Endothelial cell (in vitro differentiated cells): ENCODE data around the gene CAP2. TPM values are rescaled to one million over a fixed set of nuclear protein-coding genes. Genes with fewer than 3 reads are reported as not detected.
A peak's percentile ranks its signal among the peaks of the same experiment; 100 is the strongest.

Source experiments
- DNase-seq: peaks from one replicate; pipeline ENCODE4 v3.0.0; 2021; ENCODE audit warnings: low spot score
- H3K27ac Mint-ChIP-seq: one replicate; pipeline ENCODE4 v1.8.0; 2021; ENCODE audit warnings: mixed read lengths, inconsistent platforms; ENCODE audit not compliant: unreplicated experiment
- H3K27me3 Mint-ChIP-seq: one replicate; pipeline ENCODE4 v1.8.0; 2021; ENCODE audit warnings: mild to moderate bottlenecking, moderate library complexity, mixed read lengths, inconsistent platforms; ENCODE audit not compliant: unreplicated experiment
- H3K36me3 Mint-ChIP-seq: one replicate; pipeline ENCODE4 v1.8.0; 2021; ENCODE audit warnings: mild to moderate bottlenecking, low read depth, mixed read lengths, inconsistent platforms; ENCODE audit not compliant: unreplicated experiment
- H3K4me1 Mint-ChIP-seq: one replicate; pipeline ENCODE4 v1.8.0; 2021; ENCODE audit warnings: mild to moderate bottlenecking, mixed read lengths, inconsistent platforms; ENCODE audit not compliant: unreplicated experiment
- H3K4me3 Mint-ChIP-seq: one replicate; pipeline ENCODE4 v1.8.0; 2021; ENCODE audit warnings: mild to moderate bottlenecking, mixed read lengths, inconsistent platforms; ENCODE audit not compliant: unreplicated experiment
- H3K9me3 Mint-ChIP-seq: one replicate; pipeline ENCODE4 v1.8.0; 2021; ENCODE audit warnings: mixed read lengths, inconsistent platforms; ENCODE audit not compliant: unreplicated experiment
- total RNA-seq: library from RNA; stranded (reverse); fragmentation: NEBNext Ultra II Directional; extraction: Animal tissue kit (Norgen Biotek cat#: 25700); gene quantifications from one replicate; pipeline ENCODE4 v1.2.1, GENCODE V29; 2021; ENCODE audit not compliant: unreplicated experiment
- TF ChIP-seq, protein P1 (sequence below): fragments of 200-600 bp; sonication (generic); IDR thresholded peaks from one replicate; pipeline ENCODE4 v1.5.0; 2021; ENCODE audit warnings: antibody characterized with exemption; ENCODE audit not compliant: unreplicated experiment

The CAP2 gene
- total RNA-seq, 1 donor from 2014 or later = 4.4 TPM

DNA sequence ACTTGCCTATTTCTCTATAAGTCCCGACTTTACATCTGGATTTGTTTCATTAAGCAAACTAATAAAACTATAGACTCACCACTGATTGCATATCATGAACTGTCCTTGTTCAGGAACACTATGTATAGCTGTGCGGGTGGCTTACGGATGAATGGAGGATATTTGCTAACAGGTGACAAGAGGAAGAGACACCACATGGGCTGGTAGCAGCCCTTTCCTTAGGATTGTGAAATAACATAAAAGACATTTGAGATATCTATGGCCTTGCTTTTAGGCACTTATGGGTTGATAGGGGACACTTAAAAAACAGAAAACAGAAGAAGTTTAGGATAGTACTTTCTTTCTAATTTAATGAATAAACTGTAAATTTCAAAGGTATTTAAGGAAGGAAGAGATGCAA is 5.0 kb upstream of the CAP2 start:
- H3K27ac Mint-ChIP-seq = no peak overlapping the region
- TF ChIP-seq, protein P1, sequence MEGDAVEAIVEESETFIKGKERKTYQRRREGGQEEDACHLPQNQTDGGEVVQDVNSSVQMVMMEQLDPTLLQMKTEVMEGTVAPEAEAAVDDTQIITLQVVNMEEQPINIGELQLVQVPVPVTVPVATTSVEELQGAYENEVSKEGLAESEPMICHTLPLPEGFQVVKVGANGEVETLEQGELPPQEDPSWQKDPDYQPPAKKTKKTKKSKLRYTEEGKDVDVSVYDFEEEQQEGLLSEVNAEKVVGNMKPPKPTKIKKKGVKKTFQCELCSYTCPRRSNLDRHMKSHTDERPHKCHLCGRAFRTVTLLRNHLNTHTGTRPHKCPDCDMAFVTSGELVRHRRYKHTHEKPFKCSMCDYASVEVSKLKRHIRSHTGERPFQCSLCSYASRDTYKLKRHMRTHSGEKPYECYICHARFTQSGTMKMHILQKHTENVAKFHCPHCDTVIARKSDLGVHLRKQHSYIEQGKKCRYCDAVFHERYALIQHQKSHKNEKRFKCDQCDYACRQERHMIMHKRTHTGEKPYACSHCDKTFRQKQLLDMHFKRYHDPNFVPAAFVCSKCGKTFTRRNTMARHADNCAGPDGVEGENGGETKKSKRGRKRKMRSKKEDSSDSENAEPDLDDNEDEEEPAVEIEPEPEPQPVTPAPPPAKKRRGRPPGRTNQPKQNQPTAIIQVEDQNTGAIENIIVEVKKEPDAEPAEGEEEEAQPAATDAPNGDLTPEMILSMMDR = no peak
- no peaks in the 10 kb centered on the region for H3K9me3 Mint-ChIP-seq
- H3K27me3 Mint-ChIP-seq = peaks cover 7% of the 10 kb centered on the region
- H3K36me3 Mint-ChIP-seq = no peaks in the 10 kb centered on the region
- H3K4me1 Mint-ChIP-seq = peaks cover 7% of the 10 kb centered on the region
- H3K4me3 Mint-ChIP-seq = no peak overlapping the region
- DNase-seq = no peak

DNA sequence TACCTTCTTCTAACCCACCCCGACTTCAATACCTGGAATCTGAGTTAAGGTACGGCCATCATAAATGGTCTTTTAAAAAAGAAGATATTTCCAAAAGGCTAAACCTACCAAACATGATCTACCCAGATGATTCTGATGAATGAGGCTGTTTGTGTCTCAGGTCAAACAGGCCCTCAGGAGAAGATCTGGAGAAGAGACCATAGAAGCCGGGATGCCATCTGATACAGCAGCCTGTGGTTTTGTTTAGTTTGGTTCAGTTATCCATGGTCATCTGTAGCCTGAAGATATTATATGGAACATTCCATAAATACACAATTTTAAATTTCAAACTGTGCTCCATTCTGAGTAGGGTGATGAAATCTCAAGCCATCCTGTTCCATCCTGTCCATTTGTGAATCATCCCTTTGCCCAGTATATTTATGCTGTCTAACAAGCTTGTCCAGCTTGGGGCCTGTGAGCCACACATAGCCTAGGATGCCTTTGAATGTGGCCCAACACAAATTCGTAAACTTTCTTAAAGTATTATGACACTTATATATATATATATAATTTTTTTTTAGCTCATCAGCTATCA is 4.0 kb upstream of the CAP2 start:
- Mint-ChIP-seq H3K36me3 (no peaks in the 10 kb centered on the region), H3K27ac (no peak overlapping the region), H3K27me3 (peaks cover 5% of the 10 kb centered on the region), H3K4me3 (no peak overlapping the region), H3K9me3 (no peaks in the 10 kb centered on the region), H3K4me1 (peaks cover 5% of the 10 kb centered on the region)
- no peak for DNase-seq
- TF ChIP-seq, protein P1 = no peak

DNA sequence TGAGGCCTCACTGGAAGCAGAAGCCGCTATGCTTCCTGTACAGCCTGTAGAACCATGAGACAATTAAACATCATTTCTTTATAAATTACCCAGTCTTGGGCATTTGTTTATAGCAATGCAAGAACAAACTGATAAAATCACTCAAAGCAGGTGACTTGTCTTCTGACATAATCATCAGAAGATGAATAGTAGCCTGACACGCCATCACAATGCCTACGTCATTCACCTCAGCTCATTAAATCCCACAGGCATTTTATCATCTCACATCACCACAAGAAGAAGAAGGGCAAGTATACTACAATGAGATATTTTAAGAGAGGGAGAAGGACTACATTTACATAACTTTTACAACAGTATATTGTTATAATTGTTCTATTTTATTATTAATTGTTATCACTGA is 3.1 kb upstream of the CAP2 start:
- TF ChIP-seq, protein P1 = no peak
- Mint-ChIP-seq H3K36me3 (no peaks in the 10 kb centered on the region), H3K27ac (no peak overlapping the region), H3K27me3 (peaks cover 5% of the 10 kb centered on the region), H3K9me3 (no peaks in the 10 kb centered on the region), H3K4me1 (peaks cover 4% of the 10 kb centered on the region), H3K4me3 (no peak overlapping the region)
- DNase-seq = no peak

DNA sequence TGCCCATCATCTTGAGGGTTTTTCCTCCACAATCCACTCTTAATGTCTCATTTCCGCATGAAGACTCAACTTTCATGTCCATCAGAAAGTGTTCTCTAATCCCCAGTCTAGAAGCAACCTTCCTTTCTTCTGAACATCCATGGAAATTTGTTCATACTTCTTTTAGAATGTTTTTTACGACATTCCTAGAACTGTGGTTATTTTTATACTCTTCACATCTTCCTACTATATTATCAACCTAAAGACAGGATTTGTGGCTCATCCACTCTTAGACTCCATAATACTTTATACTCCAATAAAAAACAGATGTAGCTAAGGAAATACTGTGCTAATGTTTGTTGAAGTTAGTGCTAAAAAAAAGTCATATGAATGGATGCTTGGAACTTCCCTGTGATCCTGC is 1.4 kb upstream of the CAP2 start:
- Mint-ChIP-seq H3K4me3 (no peak overlapping the region), H3K36me3 (no peaks in the 10 kb centered on the region), H3K27ac (no peak overlapping the region), H3K27me3 (peaks cover 4% of the 10 kb centered on the region), H3K9me3 (no peaks in the 10 kb centered on the region), H3K4me1 (no peaks in the 10 kb centered on the region)
- TF ChIP-seq, protein P1 = no peak
- DNase-seq = no peak

DNA sequence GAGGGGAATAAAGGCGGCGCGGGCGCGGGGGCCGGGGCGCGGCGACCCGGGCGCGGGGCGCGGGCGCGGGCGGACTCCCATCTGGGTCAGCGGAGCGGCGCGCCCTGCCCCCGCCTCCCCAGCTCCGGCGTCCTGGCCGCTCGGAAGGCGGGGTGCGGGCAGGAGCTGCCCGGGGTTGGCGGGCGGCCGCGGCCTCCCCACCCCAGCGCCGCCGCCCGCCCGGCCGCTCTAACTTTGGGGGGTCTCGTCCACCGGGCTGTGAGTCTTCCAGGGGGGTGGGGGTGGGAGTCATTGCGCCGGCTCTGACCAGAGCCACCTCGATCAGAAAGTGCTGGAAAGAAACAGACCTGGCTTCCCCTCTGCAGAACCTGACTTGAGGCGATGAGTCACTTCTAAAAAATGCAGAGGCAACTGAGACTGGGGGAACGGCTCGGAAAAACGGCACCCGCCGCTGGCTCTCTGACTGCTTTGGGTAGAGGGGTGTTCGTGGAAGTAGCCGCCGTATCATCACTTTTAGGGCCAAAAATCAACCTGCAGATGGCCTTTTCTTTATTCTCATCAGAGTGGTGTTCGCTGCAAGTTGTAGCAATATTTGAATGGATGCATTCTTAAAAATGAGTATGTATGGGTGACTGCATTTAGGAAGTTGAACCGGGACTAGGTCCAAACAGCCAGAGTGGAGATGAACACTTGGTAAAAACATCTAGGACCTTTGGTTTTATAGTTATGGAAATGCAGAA is 667 bp downstream of the CAP2 start:
- peak; percentile 37 for DNase-seq
- Mint-ChIP-seq H3K36me3 (no peaks in the 10 kb centered on the region), H3K9me3 (no peaks in the 10 kb centered on the region), H3K27me3 (peaks cover 4% of the 10 kb centered on the region), H3K4me1 (no peaks in the 10 kb centered on the region), H3K27ac (peak overlapping the region; percentile 59), H3K4me3 (peak overlapping the region; percentile 97)
- TF ChIP-seq, protein P1 = no peak
